Gastroesophageal sphincter (tissue), 4 donors: ENCODE data around the gene GRXCR2. TPM values are rescaled to one million over a fixed set of nuclear protein-coding genes. Genes with fewer than 3 reads are reported as not detected.
"Not testable (repeated sequence)": the region's sequence is repeated elsewhere in the genome, so short reads cannot be mapped to it uniquely, and the experiment has no call there.

Experiments used
- ATAC-seq: fragments of 150-250 bp; one replicate; pipeline ENCODE4 v1.9.1; 2016; ENCODE audit warnings: mild to moderate bottlenecking, moderate library complexity
- H3K27ac ChIP-seq, 4 donors: fragments of 200-600 bp; sonication (generic) in 3 of 4; 1 replicate in 3 of 4; 2 replicates in 1 of 4; pipeline ENCODE4 v1.5.1; 2016 to 2019
- H3K27me3 ChIP-seq: fragments of 200-600 bp; sonication (generic); one replicate; pipeline ENCODE4 v1.5.1; 2019
- H3K36me3 ChIP-seq, 2 donors: fragments of 200-600 bp; sonication (generic); one replicate each; pipeline ENCODE4 v1.5.1; 2019; ENCODE audit warnings: control low read depth in 1 of 2
- H3K4me1 ChIP-seq, 3 donors: fragments of 200-600 bp; sonication (generic); 1 replicate in 2 of 3; 2 replicates in 1 of 3; pipeline ENCODE4 v1.5.1; 2016 to 2019; ENCODE audit warnings: control low read depth in 2 of 3
- H3K4me3 ChIP-seq, 2 donors: fragments of 200-600 bp; sonication (generic); one replicate each; pipeline ENCODE4 v1.5.1; 2019; ENCODE audit warnings: mild to moderate bottlenecking in 1 of 2, moderate library complexity in 1 of 2
- H3K9me3 ChIP-seq, 3 donors: fragments of 200-600 bp; sonication (generic); one replicate each; pipeline ENCODE4 v1.5.1; 2017 to 2019; ENCODE audit warnings: control low read depth in 2 of 3
- EP300 ChIP-seq: sonication (generic); formaldehyde crosslinking; IDR thresholded peaks from one replicate; pipeline ENCODE4 v1.6.1; 2017; ENCODE audit warnings: antibody characterized with exemption, mild to moderate bottlenecking
- POLR2A ChIP-seq, 2 donors: fragments of 450-650 bp; IDR thresholded peaks; one replicate each; pipeline ENCODE4 v1.6.1; 2017; ENCODE audit warnings: antibody characterized with exemption in 2 of 2, mild to moderate bottlenecking in 2 of 2, moderate library complexity in 1 of 2
- POLR2AphosphoS5 ChIP-seq: sonication (generic); formaldehyde crosslinking; IDR thresholded peaks from one replicate; pipeline ENCODE4 v1.6.1; 2017; ENCODE audit warnings: antibody characterized with exemption
- WGBS, 2 donors: methylation state at CpG; one replicate each; pipeline ENCODE4 v1.1.5; 2018; ENCODE audit warnings: low coverage in 1 of 2; 5-methylcytosine and 5-hydroxymethylcytosine counted together
- total RNA-seq, 4 donors: library from RNA; depleted of rRNA; stranded (reverse); fragments of >200 nt; gene quantifications; one replicate each; pipeline ENCODE4 v1.1.0, GENCODE V29; 2016
- TF ChIP-seq, protein P1 (sequence below), 4 experiments: fragments of 200-600 bp in 2 of 4; fragments of 450-650 bp in 2 of 4; sonication (generic) in 1 of 4; IDR thresholded peaks; one replicate each; pipeline ENCODE4 v1.5.1; 2017 to 2019; ENCODE audit warnings: antibody characterized with exemption in 4 of 4, mild to moderate bottlenecking in 2 of 4, moderate library complexity in 2 of 4

GRXCR2 gene
- total RNA-seq, 4 donors from 2014 or later: not detected

- Histone ChIP-seq H3K36me3 (no peaks in the 10 kb centered on the region), H3K4me1 (no peaks in the 10 kb centered on the region), H3K4me3 (no peak overlapping the region), H3K27me3 (no peaks in the 10 kb centered on the region), H3K27ac (no peak overlapping the region), H3K9me3 (no peaks in the 10 kb centered on the region)
- TF ChIP-seq EP300: no peak
- TF ChIP-seq POLR2AphosphoS5: no peak
- TF ChIP-seq, protein P1, sequence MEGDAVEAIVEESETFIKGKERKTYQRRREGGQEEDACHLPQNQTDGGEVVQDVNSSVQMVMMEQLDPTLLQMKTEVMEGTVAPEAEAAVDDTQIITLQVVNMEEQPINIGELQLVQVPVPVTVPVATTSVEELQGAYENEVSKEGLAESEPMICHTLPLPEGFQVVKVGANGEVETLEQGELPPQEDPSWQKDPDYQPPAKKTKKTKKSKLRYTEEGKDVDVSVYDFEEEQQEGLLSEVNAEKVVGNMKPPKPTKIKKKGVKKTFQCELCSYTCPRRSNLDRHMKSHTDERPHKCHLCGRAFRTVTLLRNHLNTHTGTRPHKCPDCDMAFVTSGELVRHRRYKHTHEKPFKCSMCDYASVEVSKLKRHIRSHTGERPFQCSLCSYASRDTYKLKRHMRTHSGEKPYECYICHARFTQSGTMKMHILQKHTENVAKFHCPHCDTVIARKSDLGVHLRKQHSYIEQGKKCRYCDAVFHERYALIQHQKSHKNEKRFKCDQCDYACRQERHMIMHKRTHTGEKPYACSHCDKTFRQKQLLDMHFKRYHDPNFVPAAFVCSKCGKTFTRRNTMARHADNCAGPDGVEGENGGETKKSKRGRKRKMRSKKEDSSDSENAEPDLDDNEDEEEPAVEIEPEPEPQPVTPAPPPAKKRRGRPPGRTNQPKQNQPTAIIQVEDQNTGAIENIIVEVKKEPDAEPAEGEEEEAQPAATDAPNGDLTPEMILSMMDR (IDR thresholded peaks at IDR 0.05): no peak
- TF ChIP-seq POLR2A (IDR thresholded peaks at IDR 0.05): no peak
- 47 to 79% methylated on average over 3 of the region's 3 CpGs for WGBS, 2 donors
- no peak for ATAC-seq
Measured at GRCh38 chr5:145846081-145846480, 26.7 kb downstream of the GRXCR2 start.

DNA sequence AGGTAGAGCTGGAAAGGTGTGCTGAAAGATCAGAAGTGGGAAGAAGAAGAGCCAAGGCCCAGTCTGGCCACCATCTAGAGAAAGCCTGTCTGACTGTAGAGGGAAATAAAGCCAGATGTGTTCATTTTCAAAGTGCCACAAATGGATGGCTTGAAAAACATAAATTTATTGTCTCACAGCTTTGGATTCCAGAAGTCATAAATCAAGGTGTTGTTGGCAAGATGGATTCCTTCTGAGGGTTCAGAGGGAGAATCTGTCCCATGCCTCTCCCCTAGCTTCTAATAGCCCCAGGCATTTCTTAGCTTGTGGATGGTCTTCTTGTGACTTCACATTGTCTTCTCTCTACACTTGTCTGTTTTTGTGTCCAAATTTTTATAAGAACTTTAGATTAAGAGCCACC lies 31.5 kb downstream of the GRXCR2 start:
- TF ChIP-seq EP300: no peak
- TF ChIP-seq POLR2AphosphoS5: no peak
- no peak for ATAC-seq
- no peaks in the 10 kb centered on the region for H3K36me3 ChIP-seq
- H3K27me3 ChIP-seq: no peaks in the 10 kb centered on the region
- no peaks in the 10 kb centered on the region for H3K4me1 ChIP-seq
- no peak overlapping the region for H3K27ac ChIP-seq
- H3K4me3 ChIP-seq: no peak overlapping the region
- H3K9me3 ChIP-seq: no peaks in the 10 kb centered on the region

DNA sequence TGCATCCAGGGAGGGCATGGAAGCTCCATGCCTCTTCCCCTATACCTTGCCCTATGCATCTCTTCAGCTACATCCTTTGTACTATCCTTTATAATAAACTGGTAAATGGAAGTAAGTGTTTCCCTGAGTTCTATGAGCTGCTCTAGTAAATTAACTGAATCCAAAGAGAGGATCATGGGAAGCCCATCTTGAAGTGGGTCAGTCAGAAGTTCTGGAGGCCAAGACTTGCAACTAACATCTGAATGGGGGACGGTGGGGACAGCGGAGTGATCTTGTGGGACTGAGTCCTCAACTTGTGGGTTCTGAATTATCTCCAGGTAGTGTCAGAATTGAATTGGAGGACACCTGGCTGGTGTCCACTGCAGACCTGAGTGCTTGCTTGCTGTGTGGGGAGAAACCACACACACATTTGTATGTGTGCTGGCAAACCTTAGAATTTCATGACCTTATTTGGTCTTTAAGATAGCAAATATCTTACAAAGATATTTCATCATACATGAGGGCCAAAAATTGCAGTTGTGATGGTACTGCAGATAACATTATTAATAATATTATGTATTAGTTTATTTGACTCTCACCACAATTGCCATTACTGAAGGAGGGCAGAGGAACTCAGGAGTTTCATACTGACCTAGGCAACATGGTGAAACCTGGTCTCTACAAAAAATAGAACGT lies 32.2 kb downstream of the GRXCR2 start:
- TF ChIP-seq EP300 (no peak), POLR2AphosphoS5 (no peak), POLR2A (IDR thresholded peaks at IDR 0.05) (no peak)
- TF ChIP-seq, protein P1 (IDR thresholded peaks at IDR 0.05): no peak
- Histone ChIP-seq H3K9me3 (no peaks in the 10 kb centered on the region), H3K27ac (no peak overlapping the region), H3K4me3 (no peak overlapping the region), H3K4me1 (peaks cover 0 to 7% (median 0%) of the 10 kb centered on the region in 3 donors), H3K27me3 (no peaks in the 10 kb centered on the region), H3K36me3 (no peaks in the 10 kb centered on the region)
- 96% methylated on average over 3 of the region's 3 CpGs for WGBS, 2 donors
- no peak for ATAC-seq

GRCh38 chr5:145838276-145838675 lies 34.5 kb downstream of the GRXCR2 start:
- Histone ChIP-seq H3K27me3 (no peaks in the 10 kb centered on the region), H3K4me1 (peaks cover 0 to 25% (median 0%) of the 10 kb centered on the region in 3 donors), H3K4me3 (no peak overlapping the region), H3K36me3 (no peaks in the 10 kb centered on the region), H3K9me3 (no peaks in the 10 kb centered on the region), H3K27ac (no peak overlapping the region)
- 60 to 76% methylated on average over 5 of the region's 6 CpGs for WGBS, 2 donors
- ATAC-seq: no peak
- TF ChIP-seq EP300: no peak
- no peak for TF ChIP-seq POLR2A (IDR thresholded peaks at IDR 0.05)
- TF ChIP-seq, protein P1 (IDR thresholded peaks at IDR 0.05): no peak
- no peak for TF ChIP-seq POLR2AphosphoS5

GRCh38 chr5:145836241-145836640 lies 36.6 kb downstream of the GRXCR2 start:
- H3K27me3 ChIP-seq, H3K36me3 ChIP-seq, ATAC-seq, H3K9me3 ChIP-seq: not testable (repeated sequence)
- peak overlapping the region in 1 of 2 donors; percentile 83 for H3K4me3 ChIP-seq
- WGBS, 2 donors: 100% methylated on average over 1 of the region's 13 CpGs
- peaks cover 0 to 31% (median 4%) of the 10 kb centered on the region in 3 donors for H3K4me1 ChIP-seq
- peak overlapping the region in 3 of 4 donors; percentile 70 to 83 (median 82) for H3K27ac ChIP-seq

DNA sequence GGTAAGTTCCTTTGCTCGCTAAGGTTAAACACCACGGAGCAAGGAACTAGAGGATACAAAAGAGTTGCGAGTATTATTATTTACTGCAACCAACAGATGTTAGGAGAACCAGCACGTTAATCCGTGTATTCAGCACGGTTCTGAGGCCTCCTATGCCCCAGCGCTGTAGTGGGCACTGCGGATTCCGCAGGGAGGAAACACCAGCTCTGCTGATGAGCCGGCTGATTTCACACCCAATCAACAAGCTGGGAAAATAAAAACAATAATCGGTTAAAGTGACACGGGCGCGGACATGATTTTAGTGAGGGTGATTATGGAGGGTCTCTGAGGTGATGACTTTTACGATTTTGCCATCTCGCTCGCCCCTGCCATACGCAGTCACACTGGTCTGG lies 37.0 kb downstream of the GRXCR2 start:
- no peak for ATAC-seq
- 55 to 61% methylated on average over 13 to 17 of the region's 18 CpGs for WGBS, 2 donors

More for the DNA sequence above, 37.0 kb downstream of the GRXCR2 start:
- Histone ChIP-seq H3K4me1 (peaks cover 0 to 35% (median 8%) of the 10 kb centered on the region in 3 donors), H3K4me3 (peak overlapping the region; percentile 68 to 83), H3K36me3 (no peaks in the 10 kb centered on the region), H3K27ac (peak overlapping the region in 3 of 4 donors; percentile 70 to 83 (median 82)), H3K9me3 (no peaks in the 10 kb centered on the region), H3K27me3 (no peaks in the 10 kb centered on the region)
- TF ChIP-seq POLR2A (IDR thresholded peaks at IDR 0.05): no peak
- no peak for TF ChIP-seq POLR2AphosphoS5
- TF ChIP-seq, protein P1 (IDR thresholded peaks at IDR 0.05): no peak
- TF ChIP-seq EP300: no peak
